WERI-Rb-1 (cell line): ENCODE data around the gene GDF10.

Source experiments
- DNase-seq: peaks from one replicate; pipeline ENCODE4 v3.0.0-alpha.2; 2020
- H3K27ac ChIP-seq: fragments of 250-450 bp; sonication (Bioruptor Pico); 2 replicates; pipeline ENCODE4 v1.5.1; 2020; ENCODE audit warnings: mild to moderate bottlenecking, moderate library complexity
- H3K27me3 ChIP-seq: fragments of 250-450 bp; sonication (Bioruptor Pico); 2 replicates; pipeline ENCODE4 v1.5.1; 2021; ENCODE audit warnings: mild to moderate bottlenecking, low read depth, moderate library complexity; ENCODE audit not compliant: insufficient read depth, severe bottlenecking
- H3K36me3 ChIP-seq: fragments of 250-450 bp; sonication (Bioruptor Pico); 2 replicates; pipeline ENCODE4 v1.5.1; 2020; ENCODE audit warnings: mild to moderate bottlenecking, moderate library complexity
- H3K4me3 ChIP-seq: 2 replicates; pipeline ENCODE4 v1.5.1; 2011; ENCODE audit warnings: low read depth, mild to moderate bottlenecking, control low read depth, low read length
- H3K9me3 ChIP-seq: fragments of 250-450 bp; sonication (Bioruptor Pico); 2 replicates; pipeline ENCODE4 v1.5.1; 2021; ENCODE audit warnings: mild to moderate bottlenecking, moderate library complexity; ENCODE audit not compliant: severe bottlenecking
- CTCF ChIP-seq: IDR thresholded peaks from 2 replicates; pipeline ENCODE4 v1.5.1; 2011; ENCODE audit warnings: low read depth, mild to moderate bottlenecking, control low read depth, inconsistent platforms, low read length

Gene GDF10

GRCh38 chr10:47286591-47287315 lies 13.2 kb upstream of the GDF10 start:
- H3K27me3 ChIP-seq: no peaks in the 10 kb centered on the region
- no peak overlapping the region for H3K4me3 ChIP-seq
- H3K36me3 ChIP-seq: no peaks in the 10 kb centered on the region
- no peaks in the 10 kb centered on the region for H3K9me3 ChIP-seq
- no peak for TF ChIP-seq CTCF
- DNase-seq: no peak
- H3K27ac ChIP-seq: no peak overlapping the region

GRCh38 chr10:47287365-47287802 lies 12.6 kb upstream of the GDF10 start:
- DNase-seq: no peak
- TF ChIP-seq CTCF: no peak
- no peaks in the 10 kb centered on the region for H3K9me3 ChIP-seq
- no peak overlapping the region for H3K27ac ChIP-seq
- no peaks in the 10 kb centered on the region for H3K27me3 ChIP-seq
- H3K4me3 ChIP-seq: no peak overlapping the region
- no peaks in the 10 kb centered on the region for H3K36me3 ChIP-seq

DNA sequence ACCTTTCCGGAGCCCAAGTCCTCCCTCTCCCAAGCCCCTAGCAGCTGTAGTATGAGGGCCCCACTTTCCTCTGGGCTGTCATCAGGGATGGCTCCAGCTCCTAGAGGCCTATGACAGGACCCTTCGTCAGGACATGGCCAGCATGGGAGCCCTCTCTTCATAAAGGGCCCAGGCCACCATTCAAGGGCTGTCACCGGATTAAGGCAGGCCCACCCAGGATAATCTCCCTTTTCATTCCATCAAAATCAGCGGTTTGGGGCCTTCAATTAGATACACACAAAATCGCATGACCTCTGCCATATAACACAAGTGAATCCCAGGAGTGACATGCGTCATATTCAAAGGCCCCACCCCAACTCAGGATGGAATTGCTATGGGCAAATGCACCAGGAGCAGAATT lies 12.2 kb upstream of the GDF10 start:
- Histone ChIP-seq H3K27ac (no peak overlapping the region), H3K4me3 (no peak overlapping the region), H3K36me3 (no peaks in the 10 kb centered on the region), H3K9me3 (no peaks in the 10 kb centered on the region), H3K27me3 (no peaks in the 10 kb centered on the region)
- no peak for TF ChIP-seq CTCF
- no peak for DNase-seq

DNA sequence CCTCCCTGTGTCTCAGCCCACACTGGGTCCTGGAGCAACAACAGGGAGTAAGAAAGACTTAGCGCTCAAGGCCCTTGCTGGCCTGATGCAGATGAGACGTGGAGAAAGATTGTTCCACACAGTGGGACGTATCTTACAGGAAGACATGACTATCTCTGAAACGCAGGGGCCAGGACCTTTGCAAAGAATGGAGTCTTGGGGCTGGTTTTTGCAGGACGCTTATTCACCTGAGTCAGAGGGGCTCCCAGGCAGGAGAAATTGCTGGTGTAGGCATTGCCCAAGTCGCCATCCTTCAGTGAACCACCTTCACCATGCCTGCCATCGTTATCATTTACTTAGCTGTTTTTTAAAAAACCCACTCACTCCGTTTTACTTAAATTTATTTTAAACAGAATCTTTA lies 11.8 kb upstream of the GDF10 start:
- Histone ChIP-seq H3K4me3 (no peak overlapping the region), H3K27ac (no peak overlapping the region), H3K27me3 (no peaks in the 10 kb centered on the region), H3K36me3 (no peaks in the 10 kb centered on the region), H3K9me3 (no peaks in the 10 kb centered on the region)
- DNase-seq: no peak
- TF ChIP-seq CTCF: no peak

DNA sequence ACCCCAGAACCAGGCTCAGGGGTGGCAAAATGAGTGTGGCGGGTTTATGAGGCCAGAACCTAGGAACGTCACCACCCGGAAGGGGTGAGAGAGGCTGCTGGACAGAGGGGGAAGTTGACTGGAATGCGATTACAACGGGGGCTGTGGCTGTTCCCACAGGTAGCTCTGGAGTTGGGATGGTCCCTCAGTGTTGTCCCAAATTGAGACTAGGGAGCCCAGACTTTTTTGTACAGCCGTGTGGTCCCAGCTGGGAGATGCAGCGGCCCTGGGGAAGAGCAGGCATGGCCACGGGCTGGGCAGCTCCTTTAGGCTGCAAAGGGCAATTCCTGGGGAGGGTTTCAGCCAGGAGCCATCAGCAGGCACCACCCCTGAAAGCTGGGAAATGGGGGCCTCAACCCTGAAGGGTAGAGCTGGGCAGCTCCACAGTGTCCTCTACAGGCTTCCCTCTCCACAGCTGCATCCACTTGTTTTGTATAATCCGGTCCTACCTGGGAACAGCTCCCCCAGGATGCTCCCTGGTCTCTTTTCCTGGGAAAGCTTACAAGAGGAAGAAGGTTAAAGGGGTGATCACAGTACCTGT lies 11.0 kb upstream of the GDF10 start:
- Histone ChIP-seq H3K27ac (no peak overlapping the region), H3K36me3 (no peaks in the 10 kb centered on the region), H3K27me3 (no peaks in the 10 kb centered on the region), H3K4me3 (no peak overlapping the region), H3K9me3 (no peaks in the 10 kb centered on the region)
- no peak for DNase-seq
- TF ChIP-seq CTCF: peak; percentile 30; the same call in 1 of the 2 replicates
